ENCODE results near the gene PTPRH.

- TF ChIP-seq CTCF (IDR thresholded peaks at IDR 0.05) (no peak), EZH2 (IDR thresholded peaks at IDR 0.05; ENCODE audit: borderline replicate concordance, insufficient read depth, low read depth, low read length, poor library complexity, severe bottlenecking) (no peak)
These were observed 20.5 kb upstream of the PTPRH start for GRCh38 chr19:55229789-55230182.

Data from B cell (primary cell).